DND-41 (cell line): ENCODE data around the gene C1orf115.

Experiments
- ATAC-seq: fragments of 200-7000 bp; cut with Tn5 transposase; 3 replicates; pipeline ENCODE4 v1.9.1; 2021; ENCODE audit warnings: low read depth; ENCODE audit not compliant: insufficient read depth
- DNase-seq: peaks from one replicate; pipeline ENCODE4 v3.0.0-alpha.2; 2020
- H2AFZ ChIP-seq: 2 replicates; pipeline ENCODE4 v1.6.0; 2012; ENCODE audit warnings: low read depth, low read length
- H3K27ac ChIP-seq: 2 replicates; pipeline ENCODE4 v1.5.1; 2012; ENCODE audit warnings: low read length, inconsistent platforms
- H3K27me3 ChIP-seq: fragments of 200-600 bp; sonication (generic); 2 replicates; pipeline ENCODE4 v1.6.0; 2012; ENCODE audit warnings: low read length, mild to moderate bottlenecking, inconsistent platforms; ENCODE audit not compliant: insufficient read depth, poor library complexity
- H3K36me3 ChIP-seq: 2 replicates; pipeline ENCODE4 v1.5.1; 2012; ENCODE audit warnings: low read length, inconsistent platforms; ENCODE audit not compliant: insufficient read depth
- H3K4me1 ChIP-seq: 2 replicates; pipeline ENCODE4 v1.5.1; 2012; ENCODE audit warnings: mild to moderate bottlenecking, low read length; ENCODE audit not compliant: insufficient read depth
- H3K4me2 ChIP-seq: 2 replicates; pipeline ENCODE4 v1.6.0; 2012; ENCODE audit warnings: mild to moderate bottlenecking, moderate library complexity, low read length, inconsistent platforms; ENCODE audit not compliant: insufficient read depth
- H3K4me3 ChIP-seq, 2 experiments: fragments of 200-600 bp in 1 of 2; shearing (Covaris generic) in 1 of 2; 2 replicates each; pipeline ENCODE4 v1.5.1; 2012 to 2016; ENCODE audit warnings: inconsistent platforms in 2 of 2, low read length in 2 of 2, mild to moderate bottlenecking in 2 of 2, low read depth in 1 of 2, moderate library complexity in 1 of 2
- H3K79me2 ChIP-seq: 2 replicates; pipeline ENCODE4 v1.6.0; 2012; ENCODE audit warnings: low read length, inconsistent platforms; ENCODE audit not compliant: insufficient read depth
- H3K9ac ChIP-seq: 2 replicates; pipeline ENCODE4 v1.6.0; 2012; ENCODE audit warnings: low read depth, mild to moderate bottlenecking, inconsistent platforms, low read length, moderate library complexity
- H3K9me3 ChIP-seq: 2 replicates; pipeline ENCODE4 v1.5.1; 2012; ENCODE audit warnings: low read length, moderate library complexity, mild to moderate bottlenecking, inconsistent platforms; ENCODE audit not compliant: insufficient read depth, severe bottlenecking
- H4K20me1 ChIP-seq: 2 replicates; pipeline ENCODE4 v1.6.0; 2012; ENCODE audit warnings: low read length; ENCODE audit not compliant: insufficient read depth
- CTCF ChIP-seq: IDR thresholded peaks from 2 replicates; pipeline ENCODE4 v1.5.1; 2012; ENCODE audit warnings: borderline replicate concordance, low read length, moderate library complexity, mild to moderate bottlenecking; ENCODE audit not compliant: poor library complexity, severe bottlenecking; ENCODE audit errors: extremely low read depth
- EZH2 ChIP-seq: IDR thresholded peaks from 3 replicates; pipeline ENCODE4 v1.6.1; 2012; ENCODE audit warnings: borderline replicate concordance, low read depth, mild to moderate bottlenecking, moderate library complexity, low read length, inconsistent platforms; ENCODE audit not compliant: severe bottlenecking

Gene C1orf115

DNA sequence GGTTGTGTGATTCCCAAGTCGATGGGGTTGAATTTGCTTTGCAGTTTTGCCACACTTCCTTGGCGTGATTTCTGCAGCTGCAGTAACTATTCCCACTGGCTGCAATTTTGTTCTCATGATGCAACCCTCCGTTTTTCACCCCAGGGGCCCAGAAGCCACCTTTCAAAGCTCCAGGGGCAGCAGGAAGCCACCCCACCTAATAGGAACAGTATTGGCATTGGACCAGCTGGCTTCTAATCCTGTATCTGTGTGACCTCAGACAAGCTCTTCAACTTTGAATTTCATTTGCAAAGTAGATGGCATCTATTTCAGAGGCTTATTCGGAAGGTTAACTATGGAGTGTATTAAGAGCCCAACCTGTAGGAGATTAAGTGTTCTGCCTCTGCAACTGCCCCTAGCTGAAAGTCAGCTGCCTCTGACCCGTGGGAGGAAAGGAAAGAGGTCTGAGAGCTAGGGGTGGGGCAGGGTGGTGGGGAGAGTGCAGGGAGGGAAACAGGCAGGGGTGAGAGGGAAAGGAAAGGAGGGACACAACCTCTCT, 12.6 kb downstream of the C1orf115 start:
- Histone ChIP-seq H3K79me2 (no peaks in the 10 kb centered on the region), H3K9me3 (no peaks in the 10 kb centered on the region), H2AFZ (no peak overlapping the region), H3K4me3 (no peak overlapping the region), H4K20me1 (no peaks in the 10 kb centered on the region), H3K4me1 (no peaks in the 10 kb centered on the region), H3K27ac (no peak overlapping the region), H3K4me2 (no peak overlapping the region), H3K9ac (no peak overlapping the region), H3K27me3 (peaks cover 4% of the 10 kb centered on the region), H3K36me3 (no peaks in the 10 kb centered on the region)
- no peak for ATAC-seq
- no peak for DNase-seq
- TF ChIP-seq CTCF (no peak), EZH2 (no peak)

DNA sequence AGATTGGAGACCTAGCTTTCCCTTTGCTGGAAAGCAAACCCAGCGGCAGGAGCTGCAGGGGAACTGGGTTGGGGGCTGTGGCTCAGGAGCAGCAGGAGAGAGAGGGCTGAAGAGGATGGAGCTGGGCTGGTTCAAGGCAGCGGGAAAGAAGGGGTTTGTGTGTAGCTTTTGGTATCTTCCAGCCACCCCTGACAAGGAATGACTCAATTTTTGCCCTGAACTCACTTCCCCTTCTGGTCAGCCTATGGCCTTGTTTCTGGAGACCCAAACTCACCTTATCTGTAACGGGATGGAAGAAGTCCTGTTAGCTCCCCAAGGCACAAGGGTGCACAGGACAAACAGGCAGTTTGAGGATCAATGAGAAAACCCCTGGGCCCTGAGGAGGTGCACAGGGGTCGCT, 13.1 kb downstream of the C1orf115 start:
- no peak for DNase-seq
- Histone ChIP-seq H3K79me2 (no peaks in the 10 kb centered on the region), H3K9me3 (no peaks in the 10 kb centered on the region), H3K4me2 (no peak overlapping the region), H3K4me1 (no peaks in the 10 kb centered on the region), H3K36me3 (no peaks in the 10 kb centered on the region), H3K27ac (no peak overlapping the region), H3K9ac (no peak overlapping the region), H2AFZ (no peak overlapping the region), H3K4me3 (no peak overlapping the region), H4K20me1 (no peaks in the 10 kb centered on the region), H3K27me3 (peaks cover 4% of the 10 kb centered on the region)
- TF ChIP-seq EZH2 (no peak), CTCF (no peak)
- ATAC-seq: no peak

- Histone ChIP-seq H3K27ac (no peak overlapping the region), H4K20me1 (no peaks in the 10 kb centered on the region), H3K4me3 (no peak overlapping the region), H3K27me3 (peaks cover 4% of the 10 kb centered on the region), H3K4me2 (no peak overlapping the region), H3K36me3 (no peaks in the 10 kb centered on the region), H3K9ac (no peak overlapping the region), H2AFZ (no peak overlapping the region), H3K4me1 (no peaks in the 10 kb centered on the region), H3K9me3 (no peaks in the 10 kb centered on the region), H3K79me2 (no peaks in the 10 kb centered on the region)
- ATAC-seq (no peak), DNase-seq (no peak)
- no peak for TF ChIP-seq EZH2
- TF ChIP-seq CTCF: no peak
These were observed 15.6 kb downstream of the C1orf115 start for GRCh38 chr1:220705782-220706181.

GRCh38 chr1:220706480-220706879, 16.3 kb downstream of the C1orf115 start:
- no peak overlapping the region for H3K27ac ChIP-seq
- no peaks in the 10 kb centered on the region for H4K20me1 ChIP-seq
- no peaks in the 10 kb centered on the region for H3K4me1 ChIP-seq
- TF ChIP-seq EZH2: no peak
- TF ChIP-seq CTCF: no peak
- no peak for ATAC-seq
- no peaks in the 10 kb centered on the region for H3K9me3 ChIP-seq
- no peaks in the 10 kb centered on the region for H3K79me2 ChIP-seq
- no peak for DNase-seq
- H3K4me2 ChIP-seq: no peak overlapping the region
- H2AFZ ChIP-seq: no peak overlapping the region
- no peak overlapping the region for H3K9ac ChIP-seq
- no peak overlapping the region for H3K4me3 ChIP-seq
- peaks cover 4% of the 10 kb centered on the region for H3K27me3 ChIP-seq
- H3K36me3 ChIP-seq: no peaks in the 10 kb centered on the region
